Adrenal gland (tissue), 12 donors: ENCODE data around the gene IPPK. TPM values are rescaled to one million over a fixed set of nuclear protein-coding genes. Genes with fewer than 3 reads are reported as not detected.

ENCODE experiments used
- DNase-seq, 7 donors: peaks; one replicate each; pipeline ENCODE4 v3.0.0-alpha.2; 2019 to 2020
- H3K27ac ChIP-seq, 5 donors: fragments of 200-600 bp; sonication (generic) in 4 of 5; 1 replicate in 3 of 5; 2 replicates in 2 of 5; pipeline versions ENCODE4 v1.5.1 to v1.8.0; 2016 to 2020; ENCODE audit warnings: mild to moderate bottlenecking in 1 of 5
- H3K27me3 ChIP-seq: fragments of 200-600 bp; 2 replicates; pipeline ENCODE4 v1.8.0; 2021
- H3K36me3 ChIP-seq, 2 donors: fragments of 200-600 bp; replicated peaks in 1 of 2; 1 replicate in 1 of 2; 2 replicates in 1 of 2; pipeline versions ENCODE4 v1.5.1 to v1.8.0; 2018 to 2022
- H3K4me1 ChIP-seq, 2 donors: fragments of 200-600 bp; replicated peaks in 1 of 2; 1 replicate in 1 of 2; 2 replicates in 1 of 2; pipeline versions ENCODE4 v1.5.1 to v1.8.0; 2018 to 2021
- H3K4me3 ChIP-seq, 4 donors: fragments of 200-600 bp; sonication (generic) in 3 of 4; one replicate each; pipeline ENCODE4 v1.5.1; 2016 to 2018
- H3K9me3 ChIP-seq, 3 donors: fragments of 200-600 bp; sonication (generic) in 1 of 3; replicated peaks in 1 of 3; 1 replicate in 2 of 3; 2 replicates in 1 of 3; pipeline versions ENCODE4 v1.5.1 to v1.8.0; 2016 to 2021
- CTCF ChIP-seq, 6 experiments: fragments of 450-650 bp in 4 of 6; fragments of 200-600 bp in 2 of 6; sonication (generic) in 1 of 6; IDR thresholded peaks; 1 replicate in 5 of 6; 2 replicates in 1 of 6; pipeline versions ENCODE4 v1.5.1 to v1.8.0; 2016 to 2021; ENCODE audit warnings: antibody characterized with exemption in 6 of 6, mild to moderate bottlenecking in 2 of 6, moderate library complexity in 1 of 6
- POLR2A ChIP-seq, 2 donors: fragments of 450-650 bp; IDR thresholded peaks; one replicate each; pipeline ENCODE4 v1.6.1; 2017; ENCODE audit warnings: antibody characterized with exemption in 2 of 2, mild to moderate bottlenecking in 2 of 2, moderate library complexity in 1 of 2
- WGBS, 4 donors: extraction: QIAGEN DNeasy Blood & Tissue Kit in 2 of 4; methylation state at CpG; one replicate each; pipeline versions ENCODE4 v1.1.5 to v1.1.7; 2013 to 2017; 5-methylcytosine and 5-hydroxymethylcytosine counted together
- intact Hi-C, 2 donors: fragments of 100-400 bp; cut with DNase I; formaldehyde crosslinking; loops; one replicate each; pipeline versions ENCODE4 v1.14.1 to v1.15.0; 2022 to 2023
- polyA plus RNA-seq, 3 donors: library from polyadenylated mRNA; stranded (reverse); fragments of 200-250 nt in 2 of 3; fragments of 350-450 nt in 1 of 3; fragmentation: Illumina TruSeq in 1 of 3; extraction: RNeasy Lipid Tissue Mini Kit (QIAGEN cat#74804) in 1 of 3; gene quantifications; one replicate each; pipeline ENCODE4 v1.2.3, GENCODE V29; 2013 to 2014
- total RNA-seq, 9 donors: library from RNA; depleted of rRNA in 4 of 9; stranded (reverse); fragments of >200 nt in 4 of 9; fragments of 120-200 nt in 1 of 9; fragmentation: NEBNext Ultra II Directional in 1 of 9; extraction: Animal tissue kit (Norgen Biotek cat#: 25700) in 1 of 9; gene quantifications; one replicate each; pipeline versions ENCODE4 v1.1.0 to v1.2.4, GENCODE V29; 2013 to 2023
- donor health status: healthy with polysubstance abuse.
- donor health status: Bipolar disorder and iron deficiency.
- donor health status: DM: yes; HTN: yes; CAD: no.
- donor health status: DM: no; HTN: no; CAD: no.
- donor health status: DM: no; HTN: no; CAD: no.
- donor health status: DM: yes; HTN: yes; CAD: no.

The IPPK gene
- total and polyA plus RNA-seq, 12 donors: 2.9 to 22.2 (median 9.0) TPM

GRCh38 chr9:92614763-92615461 is 55.0 kb downstream of the IPPK start:
- Histone ChIP-seq H3K4me3 (no peak overlapping the region), H3K27me3 (no peaks in the 10 kb centered on the region), H3K9me3 (no peaks in the 10 kb centered on the region), H3K27ac (peak overlapping the region in 3 of 5 donors; percentile 68 to 93 (median 90)), H3K4me1 (peaks cover 21 to 40% of the 10 kb centered on the region in 2 donors), H3K36me3 (peaks cover 0 to 14% of the 10 kb centered on the region in 2 donors)
- intact Hi-C loops: no loop called here
- WGBS, 4 donors: 74 to 82% (median 81%) methylated on average over 13 to 17 of the region's 17 CpGs
- peak in 2 of 7 donors; percentile 16 to 45 for DNase-seq
- TF ChIP-seq CTCF (IDR thresholded peaks at IDR 0.05) (no peak), POLR2A (IDR thresholded peaks at IDR 0.05) (no peak)

DNA sequence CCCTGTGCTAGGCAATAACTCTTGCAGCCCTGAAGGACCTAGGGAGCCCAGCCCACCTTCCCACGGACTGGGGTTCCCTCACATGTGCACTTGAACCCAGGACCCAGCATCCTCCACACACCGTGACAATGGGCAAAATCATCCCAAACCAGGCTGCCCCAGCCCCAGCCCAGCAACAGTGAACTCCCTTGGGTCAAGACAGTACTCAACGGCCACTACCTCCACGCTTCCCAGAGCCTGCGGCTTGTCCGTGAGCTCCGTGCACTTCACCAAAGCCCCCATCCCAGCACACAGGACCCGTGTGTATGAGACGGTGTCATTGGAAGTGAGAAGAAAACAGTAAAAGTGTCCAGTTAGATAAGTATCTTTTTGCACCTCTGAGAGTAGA is 55.8 kb downstream of the IPPK start:
- no peaks in the 10 kb centered on the region for H3K9me3 ChIP-seq
- intact Hi-C loops: no loop called here
- 93 to 97% (median 96%) methylated on average over 9 of the region's 9 CpGs for WGBS, 4 donors
- no peak overlapping the region for H3K4me3 ChIP-seq
- H3K36me3 ChIP-seq: peaks cover 0 to 14% of the 10 kb centered on the region in 2 donors
- no peak overlapping the region for H3K27ac ChIP-seq
- DNase-seq: peak in 1 of 7 donors; percentile 9
- no peak for TF ChIP-seq CTCF (IDR thresholded peaks at IDR 0.05)
- TF ChIP-seq POLR2A (IDR thresholded peaks at IDR 0.05): no peak
- no peaks in the 10 kb centered on the region for H3K27me3 ChIP-seq
- H3K4me1 ChIP-seq: peaks cover 21 to 43% of the 10 kb centered on the region in 2 donors

GRCh38 chr9:92613268-92614122 is 56.4 kb downstream of the IPPK start:
- intact Hi-C loops: no loop called here
- 95 to 98% (median 97%) methylated on average over 21 to 23 of the region's 23 CpGs for WGBS, 4 donors
- no peaks in the 10 kb centered on the region for H3K27me3 ChIP-seq
- H3K9me3 ChIP-seq: no peaks in the 10 kb centered on the region
- H3K27ac ChIP-seq: no peak overlapping the region
- H3K36me3 ChIP-seq: peaks cover 0 to 14% of the 10 kb centered on the region in 2 donors
- no peak overlapping the region for H3K4me3 ChIP-seq
- H3K4me1 ChIP-seq: peaks cover 16 to 43% of the 10 kb centered on the region in 2 donors
- no peak for DNase-seq
- TF ChIP-seq POLR2A (IDR thresholded peaks at IDR 0.05) (no peak), CTCF (IDR thresholded peaks at IDR 0.05) (no peak)

- peaks cover 9 to 38% of the 10 kb centered on the region in 2 donors for H3K4me1 ChIP-seq
- 86 to 99% (median 92%) methylated on average over 11 of the region's 11 CpGs for WGBS, 4 donors
- intact Hi-C loops: no loop called here
- TF ChIP-seq CTCF (IDR thresholded peaks at IDR 0.05): no peak
- TF ChIP-seq POLR2A (IDR thresholded peaks at IDR 0.05): no peak
- no peak overlapping the region for H3K4me3 ChIP-seq
- H3K27ac ChIP-seq: no peak overlapping the region
- H3K36me3 ChIP-seq: peaks cover 0 to 14% of the 10 kb centered on the region in 2 donors
- no peaks in the 10 kb centered on the region for H3K9me3 ChIP-seq
- DNase-seq: no peak
- H3K27me3 ChIP-seq: no peaks in the 10 kb centered on the region
These were observed 57.1 kb downstream of the IPPK start for GRCh38 chr9:92612816-92613215.
